GM23248 (cell line): ENCODE measurements around the gene SIX4. TPM values are rescaled to one million over a fixed set of nuclear protein-coding genes. Genes with fewer than 3 reads are reported as not detected.
A peak's percentile ranks its signal among the peaks of the same experiment; 100 is the strongest.

ENCODE experiments used
- DNase-seq: peaks from one replicate; pipeline ENCODE4 v3.0.0-alpha.2; 2015
- H2AFZ ChIP-seq: fragments of 200-600 bp; sonication (generic); 2 replicates; pipeline ENCODE4 v1.6.1; 2016; ENCODE audit warnings: antibody characterized with exemption
- H3F3A ChIP-seq: fragments of 200-600 bp; sonication (generic); 2 replicates; pipeline ENCODE4 v1.6.1; 2016; ENCODE audit warnings: mild to moderate bottlenecking, antibody characterized with exemption, mixed run types; ENCODE audit not compliant: insufficient read depth
- H3K27ac ChIP-seq: fragments of 200-600 bp; sonication (generic); 2 replicates; pipeline ENCODE4 v1.5.1; 2016; ENCODE audit warnings: mild to moderate bottlenecking
- H3K27me3 ChIP-seq: fragments of 200-600 bp; sonication (generic); replicated peaks from 2 replicates; pipeline ENCODE4 v1.6.1; 2016; ENCODE audit warnings: mild to moderate bottlenecking; ENCODE audit not compliant: insufficient read depth
- H3K36me3 ChIP-seq: fragments of 200-600 bp; sonication (generic); 2 replicates; pipeline ENCODE4 v1.6.1; 2016; ENCODE audit warnings: low read depth, mild to moderate bottlenecking
- H3K4me1 ChIP-seq: fragments of 200-600 bp; sonication (generic); 2 replicates; pipeline ENCODE4 v1.6.1; 2016; ENCODE audit warnings: mild to moderate bottlenecking; ENCODE audit not compliant: insufficient read depth
- H3K4me2 ChIP-seq: fragments of 200-600 bp; sonication (generic); one replicate; pipeline ENCODE4 v1.6.1; 2016; ENCODE audit warnings: mild to moderate bottlenecking; ENCODE audit not compliant: unreplicated experiment
- H3K4me3 ChIP-seq: fragments of 200-600 bp; sonication (generic); 2 replicates; pipeline ENCODE4 v1.5.1; 2016; ENCODE audit warnings: mild to moderate bottlenecking
- H3K79me2 ChIP-seq: fragments of 200-600 bp; sonication (generic); 2 replicates; pipeline ENCODE4 v1.6.1; 2016; ENCODE audit warnings: mild to moderate bottlenecking; ENCODE audit not compliant: insufficient read depth
- H3K9ac ChIP-seq: fragments of 200-600 bp; sonication (generic); 2 replicates; pipeline ENCODE4 v1.6.1; 2016; ENCODE audit warnings: mild to moderate bottlenecking
- H3K9me2 ChIP-seq: fragments of 200-600 bp; sonication (generic); 2 replicates; pipeline ENCODE4 v1.6.1; 2016; ENCODE audit warnings: mixed run types, mild to moderate bottlenecking, moderate library complexity; ENCODE audit not compliant: insufficient read depth
- H3K9me3 ChIP-seq: fragments of 200-600 bp; sonication (generic); one replicate; pipeline ENCODE4 v1.6.1; 2017; ENCODE audit warnings: low read depth
- H4K20me1 ChIP-seq: fragments of 200-600 bp; sonication (generic); 2 replicates; pipeline ENCODE4 v1.6.0; 2016; ENCODE audit not compliant: insufficient read depth
- EZH2 ChIP-seq: fragments of 200-600 bp; sonication (generic); IDR thresholded peaks from 2 replicates; pipeline ENCODE4 v1.6.1; 2018; ENCODE audit warnings: antibody characterized with exemption, mild to moderate bottlenecking; ENCODE audit not compliant: insufficient read depth, poor library complexity, severe bottlenecking
- EZH2phosphoT487 ChIP-seq: fragments of 200-600 bp; sonication (generic); IDR thresholded peaks from 2 replicates; pipeline ENCODE4 v1.6.1; 2018; ENCODE audit warnings: antibody characterized with exemption, moderate library complexity, mild to moderate bottlenecking, low read depth; ENCODE audit not compliant: insufficient read depth
- WGBS, 2 experiments: methylation state at CpG; one replicate each; pipeline ENCODE4 v1.1.6; 2015 to 2017; ENCODE audit warnings: low lambda C conversion rate in 2 of 2, low coverage in 1 of 2; ENCODE audit errors: missing lambda C conversion rate in 2 of 2; 5-methylcytosine and 5-hydroxymethylcytosine counted together
- in situ Hi-C: fragments of 300-500 bp; cut with MboI; formaldehyde crosslinking; loops from 2 replicates; pipeline ENCODE4 v1.15.0; 2020
- polyA plus RNA-seq: library from polyadenylated mRNA; unstranded; fragments of >200 nt; fragmentation: Nextera tagmentation; extraction: Ambion mirVana; gene quantifications from 2 replicates; pipeline ENCODE4 v1.2.1, GENCODE V29; 2016
- total RNA-seq: library from RNA; depleted of rRNA; stranded (reverse); fragments of >200 nt; shearing (Covaris generic); gene quantifications from 2 replicates; pipeline ENCODE4 v1.2.3, GENCODE V29; 2014

SIX4 gene
- total and polyA plus RNA-seq, 2 experiments from 2014 or later = 1.5 to 12.2 TPM

- Histone ChIP-seq H3K27me3 (no peaks in the 10 kb centered on the region), H4K20me1 (no peaks in the 10 kb centered on the region), H3K27ac (peak overlapping the region; percentile 80), H3K4me2 (peak overlapping the region; percentile 73), H3K4me1 (0 out of 2 replicates have a peak, but pooled peaks cover 4% of the 10 kb centered on the region), H3K9me3 (no peaks in the 10 kb centered on the region), H3K9me2 (no peaks in the 10 kb centered on the region), H3K9ac (peak overlapping the region; percentile 85), H3K4me3 (peak overlapping the region; percentile 83), H3K36me3 (peaks cover 13% of the 10 kb centered on the region; the same call in 1 of the 2 replicates), H3K79me2 (peaks cover 50% of the 10 kb centered on the region), H2AFZ (peak overlapping the region; percentile 85), H3F3A (peaks cover 6% of the 10 kb centered on the region; the same call in 1 of the 2 replicates)
- DNase-seq = peak; percentile 77
- TF ChIP-seq EZH2 = no peak
- no peak for TF ChIP-seq EZH2phosphoT487
- in situ Hi-C loops = no loop called here
- 1 to 3% methylated on average over 47 to 75 of the region's 78 CpGs for WGBS, 2 experiments
Measured at GRCh38 chr14:60723116-60723906, 840 bp downstream of the SIX4 start.

DNA sequence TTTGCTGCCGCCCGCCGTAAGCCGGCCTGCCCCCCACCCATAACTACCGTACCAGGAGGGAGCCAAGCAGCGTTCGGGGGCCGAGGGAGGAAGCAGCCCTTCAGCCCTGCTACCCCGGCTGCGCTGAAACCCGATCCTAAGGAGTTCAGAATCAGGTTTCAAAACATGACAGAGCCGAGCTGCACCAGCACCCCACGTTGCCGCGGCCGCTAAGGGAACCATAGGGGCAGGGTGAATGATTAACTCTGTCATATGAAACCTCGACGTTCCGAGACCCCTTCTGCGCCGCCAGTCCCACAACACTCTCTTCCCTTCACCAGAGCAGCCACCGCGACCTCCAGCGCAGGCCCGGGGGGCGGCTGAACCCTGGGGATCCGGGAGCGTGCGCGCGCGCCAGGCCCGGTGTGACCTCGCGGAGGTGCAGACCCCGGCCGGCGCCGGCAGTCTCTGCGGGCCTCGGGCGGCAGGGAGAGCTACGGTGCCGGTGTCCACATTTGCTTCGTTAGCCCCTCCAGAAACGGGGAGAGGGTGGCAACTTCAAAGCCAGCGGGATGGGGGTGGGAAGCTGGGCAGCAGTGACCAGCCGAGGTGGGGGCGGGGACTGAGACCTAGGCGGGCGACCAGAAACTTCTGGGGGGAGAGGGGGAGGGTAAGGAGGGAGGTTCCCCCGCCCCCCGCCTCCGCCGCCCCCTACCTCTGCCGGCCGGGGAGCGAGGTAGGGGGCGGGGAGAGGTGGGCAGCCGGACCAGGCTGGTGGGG, 1.6 kb downstream of the SIX4 start:
- Histone ChIP-seq H3K79me2 (peaks cover 55% of the 10 kb centered on the region), H3F3A (peaks cover 6% of the 10 kb centered on the region; the same call in 1 of the 2 replicates), H2AFZ (peak overlapping the region; percentile 85), H3K4me3 (peak overlapping the region; percentile 83), H3K4me2 (peak overlapping the region; percentile 73), H4K20me1 (no peaks in the 10 kb centered on the region), H3K27ac (peak overlapping the region; percentile 80), H3K9me3 (no peaks in the 10 kb centered on the region), H3K36me3 (peaks cover 14% of the 10 kb centered on the region), H3K9me2 (no peaks in the 10 kb centered on the region), H3K27me3 (no peaks in the 10 kb centered on the region), H3K9ac (peak overlapping the region; percentile 85), H3K4me1 (0 out of 2 replicates have a peak, but pooled peaks cover 4% of the 10 kb centered on the region)
- peak; percentile 80 for DNase-seq
- 1% methylated on average over 45 to 57 of the region's 60 CpGs for WGBS, 2 experiments
- no peak for TF ChIP-seq EZH2phosphoT487
- in situ Hi-C loops = no loop called here

- TF ChIP-seq EZH2phosphoT487 = no peak
- TF ChIP-seq EZH2 = no peak
- H3K9me3 ChIP-seq = no peaks in the 10 kb centered on the region
- peaks cover 19% of the 10 kb centered on the region for H3K36me3 ChIP-seq
- peaks cover 60% of the 10 kb centered on the region for H3K79me2 ChIP-seq
- H3K9ac ChIP-seq = peak overlapping the region; percentile 85
- H2AFZ ChIP-seq = peak overlapping the region; percentile 85
- peak overlapping the region; percentile 20; the same call in 1 of the 2 replicates for H3K27ac ChIP-seq
- H3K4me2 ChIP-seq = peak overlapping the region; percentile 73
- H3K27me3 ChIP-seq = no peaks in the 10 kb centered on the region
- 1% methylated on average over 10 to 11 of the region's 11 CpGs for WGBS, 2 experiments
- H3F3A ChIP-seq = peaks cover 6% of the 10 kb centered on the region; the same call in 1 of the 2 replicates
- peak overlapping the region; percentile 83 for H3K4me3 ChIP-seq
- H4K20me1 ChIP-seq = no peaks in the 10 kb centered on the region
- H3K9me2 ChIP-seq = no peaks in the 10 kb centered on the region
- in situ Hi-C loops = no loop called here
- 0 out of 2 replicates have a peak, but pooled peaks cover 4% of the 10 kb centered on the region for H3K4me1 ChIP-seq
- DNase-seq = peak; percentile 53
Measured at GRCh38 chr14:60722107-60722356, 2.1 kb downstream of the SIX4 start.

DNA sequence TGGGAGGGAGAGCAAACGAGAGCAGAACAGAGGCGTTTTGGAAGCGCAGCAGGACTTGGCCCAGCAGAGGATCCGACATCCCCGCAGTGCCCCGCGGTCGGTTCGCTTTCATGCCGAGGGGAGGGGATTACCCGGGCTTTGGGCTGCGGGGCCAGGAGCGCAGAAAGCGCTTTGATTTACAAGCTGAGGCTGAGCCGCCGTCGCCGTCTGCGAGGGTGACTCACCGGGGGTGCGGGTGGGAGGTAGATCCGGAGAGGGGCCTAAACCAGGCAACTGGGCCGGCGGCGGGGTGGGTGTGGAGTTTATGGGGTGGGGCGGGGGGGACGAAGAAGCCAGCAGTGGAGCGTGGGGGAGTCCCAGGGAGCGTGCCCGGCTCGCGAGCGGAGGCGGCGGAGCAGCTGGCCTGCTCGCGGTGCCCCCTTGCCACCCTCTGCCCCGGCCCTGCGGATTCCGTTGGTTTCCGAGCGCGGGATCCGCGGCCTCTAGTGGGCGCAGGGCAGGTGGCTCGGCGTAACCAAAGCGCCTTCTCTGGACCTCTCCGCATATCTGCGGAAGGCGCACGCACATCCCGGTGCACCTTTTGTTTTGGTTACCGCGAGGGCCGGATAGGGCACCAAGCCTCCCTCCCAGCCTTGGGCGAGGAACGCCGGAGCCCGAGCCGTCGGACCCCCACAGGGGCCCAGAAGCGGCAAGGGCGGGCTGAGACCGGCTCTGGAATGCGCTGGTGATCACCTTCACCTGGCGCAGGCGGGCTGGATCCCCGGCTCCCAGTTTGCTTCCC, 2.6 kb downstream of the SIX4 start:
- peak overlapping the region; percentile 73 for H3K4me2 ChIP-seq
- H3K9me3 ChIP-seq = no peaks in the 10 kb centered on the region
- 0 out of 2 replicates have a peak, but pooled peaks cover 4% of the 10 kb centered on the region for H3K4me1 ChIP-seq
- no peaks in the 10 kb centered on the region for H4K20me1 ChIP-seq
- no peaks in the 10 kb centered on the region for H3K27me3 ChIP-seq
- TF ChIP-seq EZH2 (no peak), EZH2phosphoT487 (no peak)
- H3K36me3 ChIP-seq = peaks cover 22% of the 10 kb centered on the region
- H3K9ac ChIP-seq = peak overlapping the region; percentile 85
- peak; percentile 71 for DNase-seq
- H3K4me3 ChIP-seq = peak overlapping the region; percentile 83
- peak overlapping the region; percentile 85 for H2AFZ ChIP-seq
- H3K27ac ChIP-seq = peak overlapping the region; percentile 20; the same call in 1 of the 2 replicates
- WGBS, 2 experiments = 5 to 11% methylated on average over 42 to 54 of the region's 70 CpGs
- H3K9me2 ChIP-seq = no peaks in the 10 kb centered on the region
- in situ Hi-C loops = no loop called here
- H3K79me2 ChIP-seq = peaks cover 64% of the 10 kb centered on the region
- H3F3A ChIP-seq = peaks cover 6% of the 10 kb centered on the region; the same call in 1 of the 2 replicates
